Uterus (tissue), 4 donors: ENCODE measurements around the gene TPD52L2. TPM values are rescaled to one million over a fixed set of nuclear protein-coding genes. Genes with fewer than 3 reads are reported as not detected.

ENCODE experiments used
- DNase-seq, 2 donors: peaks; one replicate each; pipeline ENCODE4 v3.0.0-alpha.2; 2019 to 2020
- H3K27ac ChIP-seq, 2 donors: fragments of 200-600 bp; sonication (generic); 1 replicate in 1 of 2; 2 replicates in 1 of 2; pipeline ENCODE4 v1.5.1; 2016 to 2018
- H3K27me3 ChIP-seq, 2 donors: fragments of 200-600 bp; sonication (generic); one replicate each; pipeline ENCODE4 v1.5.1; 2018 to 2019; ENCODE audit warnings: control low read depth in 1 of 2
- H3K36me3 ChIP-seq, 2 donors: fragments of 200-600 bp; sonication (generic); one replicate each; pipeline ENCODE4 v1.5.1; 2019; ENCODE audit warnings: control low read depth in 1 of 2
- H3K4me1 ChIP-seq, 2 donors: fragments of 200-600 bp; sonication (generic); one replicate each; pipeline ENCODE4 v1.5.1; 2018 to 2019; ENCODE audit warnings: control low read depth in 1 of 2
- H3K4me3 ChIP-seq, 2 donors: fragments of 200-600 bp; sonication (generic); 1 replicate in 1 of 2; 2 replicates in 1 of 2; pipeline ENCODE4 v1.5.1; 2018 to 2019; ENCODE audit warnings: mild to moderate bottlenecking in 1 of 2
- H3K9me3 ChIP-seq, 2 donors: fragments of 200-600 bp; sonication (generic); one replicate each; pipeline ENCODE4 v1.5.1; 2019; ENCODE audit warnings: control low read depth in 1 of 2
- CTCF ChIP-seq, 4 experiments: fragments of 200-600 bp in 2 of 4; fragments of 450-650 bp in 2 of 4; sonication (generic) in 2 of 4; IDR thresholded peaks; one replicate each; pipeline ENCODE4 v1.5.1; 2016 to 2019; ENCODE audit warnings: antibody characterized with exemption in 4 of 4, mild to moderate bottlenecking in 2 of 4, moderate library complexity in 1 of 4
- POLR2A ChIP-seq, 2 donors: fragments of 450-650 bp; IDR thresholded peaks; one replicate each; pipeline ENCODE4 v1.6.1; 2016; ENCODE audit warnings: antibody characterized with exemption in 2 of 2, mild to moderate bottlenecking in 1 of 2, moderate library complexity in 1 of 2
- intact Hi-C: fragments of 100-400 bp; cut with DNase I; formaldehyde crosslinking; loops from one replicate; pipeline ENCODE4 v1.15.1; 2023; ENCODE audit warnings: low total_unique reads
- total RNA-seq, 4 donors: library from RNA; depleted of rRNA in 3 of 4; stranded (reverse); fragments of >200 nt in 3 of 4; gene quantifications; one replicate each; pipeline versions ENCODE4 v1.1.0 to v1.2.4, GENCODE V29; 2014 to 2023
- donor health status: DM: yes; HTN: yes; CAD: no.

Gene TPD52L2
- total RNA-seq, 4 donors from 2014 or later, result 44.1 to 77.8 (median 62.0) TPM

DNA sequence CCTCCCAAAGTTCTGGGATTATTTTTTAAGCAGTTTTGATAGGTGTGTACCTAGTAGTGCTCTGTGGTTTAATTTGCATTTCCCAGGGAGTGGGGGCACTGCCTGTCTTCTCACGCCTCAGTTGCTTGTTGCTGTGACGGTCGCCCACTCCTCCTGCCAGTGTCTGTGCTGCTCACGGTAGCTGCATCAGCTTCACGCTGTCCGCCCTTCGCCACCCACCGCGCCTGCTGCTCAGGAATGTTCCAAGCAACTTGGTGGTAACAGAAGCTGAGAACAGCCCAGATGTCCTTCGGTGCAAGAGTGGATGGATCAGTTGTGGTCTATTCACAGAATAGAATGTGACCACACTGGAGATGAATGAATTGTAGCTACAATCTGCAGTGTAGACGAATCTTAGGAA is 52.7 kb downstream of the TPD52L2 start:
- Histone ChIP-seq H3K27ac (no peak overlapping the region), H3K4me3 (no peak overlapping the region), H3K27me3 (no peaks in the 10 kb centered on the region), H3K36me3 (no peaks in the 10 kb centered on the region), H3K4me1 (no peaks in the 10 kb centered on the region), H3K9me3 (peaks cover 0 to 3% of the 10 kb centered on the region in 2 donors)
- DNase-seq, result no peak
- intact Hi-C loops, result no loop called here
- TF ChIP-seq CTCF (IDR thresholded peaks at IDR 0.05) (no peak), POLR2A (IDR thresholded peaks at IDR 0.05) (no peak)

- no peak for DNase-seq
- no peaks in the 10 kb centered on the region for H3K4me1 ChIP-seq
- H3K4me3 ChIP-seq, result no peak overlapping the region
- intact Hi-C loops, result no loop called here
- peaks cover 0 to 3% of the 10 kb centered on the region in 2 donors for H3K9me3 ChIP-seq
- H3K27ac ChIP-seq, result no peak overlapping the region
- no peaks in the 10 kb centered on the region for H3K27me3 ChIP-seq
- H3K36me3 ChIP-seq, result no peaks in the 10 kb centered on the region
- TF ChIP-seq POLR2A (IDR thresholded peaks at IDR 0.05), result no peak
- TF ChIP-seq CTCF (IDR thresholded peaks at IDR 0.05), result no peak
These were observed 54.1 kb downstream of the TPD52L2 start for GRCh38 chr20:63919130-63919529.

- Histone ChIP-seq H3K9me3 (peaks cover 0 to 3% of the 10 kb centered on the region in 2 donors), H3K4me1 (no peaks in the 10 kb centered on the region), H3K4me3 (no peak overlapping the region), H3K27me3 (no peaks in the 10 kb centered on the region), H3K36me3 (no peaks in the 10 kb centered on the region), H3K27ac (no peak overlapping the region)
- intact Hi-C loops, result no loop called here
- TF ChIP-seq CTCF (IDR thresholded peaks at IDR 0.05), result no peak
- no peak for DNase-seq
These were observed 55.2 kb downstream of the TPD52L2 start for GRCh38 chr20:63920226-63920625.

GRCh38 chr20:63923651-63924050 is 58.6 kb downstream of the TPD52L2 start:
- no peaks in the 10 kb centered on the region for H3K27me3 ChIP-seq
- H3K27ac ChIP-seq, result no peak overlapping the region
- no peak overlapping the region for H3K4me3 ChIP-seq
- no peaks in the 10 kb centered on the region for H3K36me3 ChIP-seq
- intact Hi-C loops, result no loop called here
- DNase-seq, result no peak
- H3K4me1 ChIP-seq, result no peaks in the 10 kb centered on the region
- H3K9me3 ChIP-seq, result no peaks in the 10 kb centered on the region
- TF ChIP-seq CTCF (IDR thresholded peaks at IDR 0.05), result no peak
- TF ChIP-seq POLR2A (IDR thresholded peaks at IDR 0.05), result no peak

DNA sequence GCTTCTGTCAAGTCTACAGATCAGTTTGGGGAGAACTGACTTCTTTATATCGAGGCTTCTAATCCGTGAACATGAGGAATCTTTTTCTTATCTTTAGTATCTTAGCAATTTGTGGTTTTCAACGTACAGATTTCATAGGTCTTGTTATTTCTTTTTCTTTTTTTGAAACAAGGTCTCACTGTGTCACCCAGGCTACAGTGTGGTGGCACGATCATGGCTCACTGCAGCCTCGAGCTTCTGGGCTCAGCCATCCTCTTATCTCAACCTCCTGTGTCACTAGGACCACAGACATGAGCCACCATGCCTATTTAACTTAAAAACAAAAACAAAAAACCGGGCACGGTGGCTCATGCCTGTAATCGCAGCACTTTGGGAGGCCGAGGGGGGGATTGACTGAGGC is 59.2 kb downstream of the TPD52L2 start:
- DNase-seq, result no peak
- intact Hi-C loops, result no loop called here
- Histone ChIP-seq H3K9me3 (no peaks in the 10 kb centered on the region), H3K36me3 (no peaks in the 10 kb centered on the region), H3K4me1 (no peaks in the 10 kb centered on the region), H3K27me3 (no peaks in the 10 kb centered on the region), H3K27ac (no peak overlapping the region), H3K4me3 (no peak overlapping the region)
- TF ChIP-seq CTCF (IDR thresholded peaks at IDR 0.05), result no peak
- no peak for TF ChIP-seq POLR2A (IDR thresholded peaks at IDR 0.05)
